GM12865 (cell line): Measurements from ENCODE around the gene HNRNPH2.
A peak's percentile ranks its signal among the peaks of the same experiment; 100 is the strongest.

Experiments used
- DNase-seq: peaks from one replicate; pipeline ENCODE4 v3.0.0; 2010; ENCODE audit warnings: low read depth
- H3K4me3 ChIP-seq: 2 replicates; pipeline ENCODE4 v1.5.1; 2011; ENCODE audit warnings: mild to moderate bottlenecking, low read depth, low read length, control low read depth
- TF ChIP-seq, protein P1 (sequence below): IDR thresholded peaks from 2 replicates; pipeline ENCODE4 v1.5.1; 2011; ENCODE audit warnings: low read length, control low read depth, low read depth, inconsistent platforms; ENCODE audit not compliant: insufficient read depth; ENCODE audit errors: missing control alignments

The HNRNPH2 gene

DNA sequence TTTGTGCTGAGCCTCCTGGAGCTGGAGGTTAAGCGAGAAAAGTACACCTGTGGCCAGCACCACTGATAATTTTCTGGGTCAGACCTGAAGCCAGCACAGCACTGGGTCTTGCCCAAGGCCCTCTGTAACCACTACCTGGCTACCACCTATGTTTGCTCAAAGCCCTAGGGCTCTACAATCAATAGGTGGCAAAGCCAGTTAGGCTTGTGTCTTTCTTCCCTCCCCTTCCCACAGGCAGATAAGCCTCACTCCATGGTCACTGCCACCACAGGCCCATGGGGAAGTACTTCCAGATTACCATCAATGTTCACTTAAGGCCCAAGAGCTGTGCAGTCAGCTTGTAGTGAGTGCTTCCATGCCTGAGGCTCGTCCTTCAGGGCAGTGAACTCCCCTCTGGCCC is 42.1 kb downstream of the HNRNPH2 start:
- no peak for DNase-seq
- TF ChIP-seq, protein P1, sequence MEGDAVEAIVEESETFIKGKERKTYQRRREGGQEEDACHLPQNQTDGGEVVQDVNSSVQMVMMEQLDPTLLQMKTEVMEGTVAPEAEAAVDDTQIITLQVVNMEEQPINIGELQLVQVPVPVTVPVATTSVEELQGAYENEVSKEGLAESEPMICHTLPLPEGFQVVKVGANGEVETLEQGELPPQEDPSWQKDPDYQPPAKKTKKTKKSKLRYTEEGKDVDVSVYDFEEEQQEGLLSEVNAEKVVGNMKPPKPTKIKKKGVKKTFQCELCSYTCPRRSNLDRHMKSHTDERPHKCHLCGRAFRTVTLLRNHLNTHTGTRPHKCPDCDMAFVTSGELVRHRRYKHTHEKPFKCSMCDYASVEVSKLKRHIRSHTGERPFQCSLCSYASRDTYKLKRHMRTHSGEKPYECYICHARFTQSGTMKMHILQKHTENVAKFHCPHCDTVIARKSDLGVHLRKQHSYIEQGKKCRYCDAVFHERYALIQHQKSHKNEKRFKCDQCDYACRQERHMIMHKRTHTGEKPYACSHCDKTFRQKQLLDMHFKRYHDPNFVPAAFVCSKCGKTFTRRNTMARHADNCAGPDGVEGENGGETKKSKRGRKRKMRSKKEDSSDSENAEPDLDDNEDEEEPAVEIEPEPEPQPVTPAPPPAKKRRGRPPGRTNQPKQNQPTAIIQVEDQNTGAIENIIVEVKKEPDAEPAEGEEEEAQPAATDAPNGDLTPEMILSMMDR = no peak
- H3K4me3 ChIP-seq = no peak overlapping the region

DNA sequence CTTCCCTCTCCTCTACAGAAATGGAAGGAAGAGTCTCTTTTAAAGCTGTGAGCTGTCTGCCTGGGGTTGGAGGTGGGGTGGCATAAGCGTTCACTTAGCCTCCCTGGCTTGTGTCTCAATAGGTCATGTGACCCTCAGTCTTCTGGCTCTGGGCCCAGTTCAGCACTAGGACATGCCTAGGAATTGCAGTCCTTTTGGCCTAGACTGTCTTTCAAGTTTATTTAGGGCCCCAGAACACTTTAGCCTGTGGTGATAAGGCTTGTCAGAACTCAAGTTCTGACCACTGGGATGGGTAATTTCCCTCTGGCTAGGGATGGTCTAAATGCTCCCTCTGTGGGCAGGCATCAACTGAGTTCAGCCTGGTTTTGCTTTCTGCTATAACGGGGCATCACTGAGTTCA is 42.9 kb downstream of the HNRNPH2 start:
- DNase-seq = no peak
- H3K4me3 ChIP-seq = no peak overlapping the region
- TF ChIP-seq, protein P1 = no peak

DNA sequence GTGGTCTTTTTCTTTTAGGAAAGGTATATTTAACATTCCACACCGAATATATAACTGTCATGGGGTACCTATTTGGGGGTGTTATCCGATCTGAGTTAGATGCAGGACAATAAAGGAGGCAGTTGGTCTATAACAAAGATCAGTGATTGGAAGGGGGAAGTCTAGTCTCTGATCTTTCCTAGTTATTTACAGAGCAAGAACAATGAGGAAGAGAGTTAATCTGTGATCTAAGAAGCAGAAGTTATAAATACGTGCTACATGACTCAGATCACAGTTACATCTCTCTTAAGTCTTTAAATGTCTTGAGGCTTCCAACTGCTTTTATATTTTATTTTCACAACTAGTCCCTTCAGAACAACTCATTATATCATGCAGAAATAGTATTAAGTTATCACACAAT is 44.0 kb downstream of the HNRNPH2 start:
- H3K4me3 ChIP-seq = no peak overlapping the region
- TF ChIP-seq, protein P1 = no peak
- DNase-seq = no peak

DNA sequence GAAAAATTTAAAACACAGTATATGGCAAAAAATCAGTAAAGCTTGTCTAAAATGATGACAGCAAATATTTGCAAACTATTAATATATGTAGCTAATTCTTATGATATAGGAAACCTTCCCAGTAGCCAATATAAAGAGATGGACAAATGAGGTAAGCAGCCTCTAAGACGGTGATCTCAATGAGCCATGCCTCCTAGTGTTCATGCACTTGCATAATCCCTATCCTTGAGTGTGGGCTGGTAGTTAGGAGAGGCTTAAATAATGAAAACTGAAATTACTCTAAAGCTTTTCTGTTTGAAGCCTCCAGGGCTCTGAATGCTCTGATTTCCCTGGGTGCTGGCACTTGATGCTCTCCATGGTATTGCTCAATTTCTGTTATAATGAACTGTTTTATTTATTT is 52.6 kb downstream of the HNRNPH2 start:
- H3K4me3 ChIP-seq = no peak overlapping the region
- TF ChIP-seq, protein P1 = no peak
- DNase-seq = no peak

DNA sequence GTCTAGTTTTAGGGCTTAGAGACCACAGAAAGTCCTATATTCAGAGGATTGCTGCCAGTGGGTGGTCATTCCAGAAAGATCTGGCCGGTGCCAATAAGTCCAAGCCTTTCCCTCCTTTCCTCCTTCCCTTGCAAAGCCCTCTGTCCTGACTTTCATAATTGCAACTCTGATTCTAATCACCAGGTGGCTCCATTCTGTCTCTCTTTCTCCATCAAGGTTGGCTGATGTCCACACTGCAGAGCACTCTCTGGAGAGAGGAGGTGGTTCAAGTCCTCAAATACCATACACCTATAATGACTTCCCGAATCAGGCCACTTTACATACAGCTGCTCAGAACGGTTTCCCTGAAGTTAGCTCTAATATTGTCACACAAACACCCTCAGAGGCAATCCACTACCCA is 54.9 kb downstream of the HNRNPH2 start:
- peak; percentile 5 for DNase-seq
- no peak overlapping the region for H3K4me3 ChIP-seq
- TF ChIP-seq, protein P1 = no peak
